GM12891 (cell line): ENCODE results near the gene RNF40.

Experiments
- POLR2A ChIP-seq: IDR thresholded peaks from 2 replicates; pipeline ENCODE4 v1.6.1; 2011; ENCODE audit warnings: low read depth, low read length, control low read depth
- TAF1 ChIP-seq: IDR thresholded peaks from 2 replicates; pipeline ENCODE4 v1.6.1; 2011; ENCODE audit warnings: low read depth, low read length, control low read depth

DNA sequence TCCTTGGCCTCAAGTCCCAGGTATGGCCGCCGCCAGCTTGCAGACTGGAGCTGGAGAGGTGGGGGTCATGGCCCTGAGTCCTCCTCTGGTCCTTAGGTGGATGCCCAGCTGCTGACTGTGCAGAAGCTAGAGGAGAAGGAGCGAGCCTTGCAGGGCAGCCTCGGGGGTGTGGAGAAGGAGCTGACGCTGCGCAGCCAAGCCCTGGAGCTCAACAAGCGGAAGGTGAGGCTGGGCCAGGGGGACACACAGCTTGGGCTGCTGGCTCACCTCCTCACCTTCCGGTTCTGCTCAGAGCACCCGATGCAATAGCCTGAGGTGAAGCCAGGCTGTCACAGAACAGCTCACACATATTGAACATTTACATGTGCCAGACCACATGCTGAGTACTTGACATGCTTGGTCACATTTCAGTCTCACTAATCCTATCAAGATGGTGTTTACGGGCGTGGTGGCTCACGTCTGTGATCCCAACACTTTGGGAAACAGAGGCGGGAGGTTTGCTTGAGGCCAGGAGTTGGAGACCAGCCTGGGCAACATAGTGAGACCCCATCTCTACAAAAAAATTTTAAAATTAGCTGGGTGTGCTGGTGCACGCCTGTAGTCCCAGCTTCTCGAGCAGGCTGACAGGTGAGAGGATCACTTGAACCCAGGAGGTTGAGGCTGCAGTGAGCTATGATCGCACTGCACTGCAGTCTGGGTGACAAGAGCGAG is 7.4 kb downstream of the RNF40 start:
- TF ChIP-seq TAF1 (no peak), POLR2A (no peak)
